Keratinocyte (primary cell): ENCODE data around the gene KANSL1.

Experiments used
- EZH2 ChIP-seq: IDR thresholded peaks from one replicate; pipeline ENCODE4 v1.6.1; 2012; ENCODE audit warnings: inconsistent platforms, mild to moderate bottlenecking, low read length, moderate library complexity
- TF ChIP-seq, protein P1 (sequence below), 3 experiments: IDR thresholded peaks in 1 of 3; conservative IDR thresholded peaks in 1 of 3; optimal IDR thresholded peaks in 1 of 3; 2 replicates in 2 of 3; 3 replicates in 1 of 3; pipeline versions ENCODE3 to v1.5.1; 2011; ENCODE audit warnings: low read length in 3 of 3, mild to moderate bottlenecking in 3 of 3, moderate library complexity in 2 of 3, control low read depth in 1 of 3, inconsistent platforms in 1 of 3; ENCODE audit not compliant: insufficient read depth in 2 of 3; ENCODE audit errors: extremely low read depth in 1 of 3

DNA sequence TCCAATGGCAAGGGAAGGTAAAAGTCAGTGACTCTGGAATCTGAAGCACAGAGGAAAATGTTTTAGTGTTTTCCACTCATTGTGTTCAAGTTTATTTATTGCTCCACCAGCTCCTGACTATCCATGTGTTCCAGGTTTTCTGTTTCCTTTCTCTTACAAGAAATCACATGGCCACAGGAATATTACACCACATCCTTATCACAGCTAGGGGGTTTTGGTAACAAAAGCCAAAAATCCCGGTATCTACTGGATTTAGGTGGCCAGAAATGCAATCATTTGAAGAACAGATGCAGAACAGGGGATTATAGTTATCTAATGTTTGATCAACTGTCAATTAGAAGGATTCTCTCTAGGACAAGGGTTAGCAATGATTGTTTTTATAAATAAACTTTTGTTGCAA, 146.3 kb downstream of the KANSL1 start:
- TF ChIP-seq, protein P1, sequence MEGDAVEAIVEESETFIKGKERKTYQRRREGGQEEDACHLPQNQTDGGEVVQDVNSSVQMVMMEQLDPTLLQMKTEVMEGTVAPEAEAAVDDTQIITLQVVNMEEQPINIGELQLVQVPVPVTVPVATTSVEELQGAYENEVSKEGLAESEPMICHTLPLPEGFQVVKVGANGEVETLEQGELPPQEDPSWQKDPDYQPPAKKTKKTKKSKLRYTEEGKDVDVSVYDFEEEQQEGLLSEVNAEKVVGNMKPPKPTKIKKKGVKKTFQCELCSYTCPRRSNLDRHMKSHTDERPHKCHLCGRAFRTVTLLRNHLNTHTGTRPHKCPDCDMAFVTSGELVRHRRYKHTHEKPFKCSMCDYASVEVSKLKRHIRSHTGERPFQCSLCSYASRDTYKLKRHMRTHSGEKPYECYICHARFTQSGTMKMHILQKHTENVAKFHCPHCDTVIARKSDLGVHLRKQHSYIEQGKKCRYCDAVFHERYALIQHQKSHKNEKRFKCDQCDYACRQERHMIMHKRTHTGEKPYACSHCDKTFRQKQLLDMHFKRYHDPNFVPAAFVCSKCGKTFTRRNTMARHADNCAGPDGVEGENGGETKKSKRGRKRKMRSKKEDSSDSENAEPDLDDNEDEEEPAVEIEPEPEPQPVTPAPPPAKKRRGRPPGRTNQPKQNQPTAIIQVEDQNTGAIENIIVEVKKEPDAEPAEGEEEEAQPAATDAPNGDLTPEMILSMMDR (optimal IDR thresholded peaks at IDR 0.05 in 1 of 3, IDR thresholded peaks at IDR 0.05 in 1 of 3, conservative IDR thresholded peaks at IDR 0.05 in 1 of 3; ENCODE audit: extremely low read depth in 1 of 3, insufficient read depth in 2 of 3, low read length in 3 of 3), result no peak
- TF ChIP-seq EZH2, result no peak
